BLaER1 treated with 17β-estradiol and CSF1 and Interleukin-3, amounts not matched to agents 10 nM and 100 nM (cell line): ENCODE measurements around the gene CA7.

Source experiments
- H3K27ac ChIP-seq, 11 experiments: shearing (Covaris generic); formaldehyde crosslinking; 2 replicates each; pipeline ENCODE4 v1.8.1; 2022
- H3K27me3 ChIP-seq, 11 experiments: shearing (Covaris generic); formaldehyde crosslinking; 2 replicates each; pipeline ENCODE4 v1.8.1; 2022
- H3K36me3 ChIP-seq, 11 experiments: shearing (Covaris generic); formaldehyde crosslinking; 2 replicates each; pipeline ENCODE4 v1.8.1; 2022
- H3K4me1 ChIP-seq, 10 experiments: shearing (Covaris generic); formaldehyde crosslinking; 2 replicates each; pipeline ENCODE4 v1.8.1; 2022
- H3K4me2 ChIP-seq, 11 experiments: shearing (Covaris generic); formaldehyde crosslinking; 2 replicates each; pipeline ENCODE4 v1.8.1; 2022
- H3K4me3 ChIP-seq, 10 experiments: shearing (Covaris generic); formaldehyde crosslinking; 2 replicates each; pipeline ENCODE4 v1.8.1; 2022
- H3K9ac ChIP-seq, 11 experiments: shearing (Covaris generic); formaldehyde crosslinking; 2 replicates each; pipeline ENCODE4 v1.8.1; 2022
- H3K9me3 ChIP-seq, 11 experiments: shearing (Covaris generic); formaldehyde crosslinking; replicated peaks in 1 of 11; 2 replicates each; pipeline ENCODE4 v1.8.1; 2022
- H4K20me1 ChIP-seq, 11 experiments: shearing (Covaris generic); formaldehyde crosslinking; 2 replicates each; pipeline ENCODE4 v1.8.1; 2022
- Cebpa-rat ChIP-seq, 11 experiments: shearing (Covaris generic); IDR thresholded peaks; 2 replicates each; pipeline ENCODE4 v1.8.1; 2022

CA7 gene

GRCh38 chr16:66899945-66900710 is 55.9 kb downstream of the CA7 start:
- Histone ChIP-seq H3K4me2 (peak overlapping the region; percentile 24 to 90 (median 62)), H3K4me3 (no peak overlapping the region), H3K9me3 (no peaks in the 10 kb centered on the region), H3K36me3 (no peaks in the 10 kb centered on the region), H3K9ac (peak overlapping the region in 6 of 11 experiments; percentile 19 to 52 (median 30); a peak in 6 of 22 replicates), H3K4me1 (peaks cover 32 to 73% (median 68%) of the 10 kb centered on the region in 10 experiments), H4K20me1 (peaks cover 0 to 8% (median 0%) of the 10 kb centered on the region in 11 experiments; a peak in 4 of 22 replicates), H3K27me3 (no peaks in the 10 kb centered on the region), H3K27ac (peak overlapping the region in 5 of 11 experiments; percentile 14 to 35 (median 21); a peak in 4 of 22 replicates)
- TF ChIP-seq Cebpa-rat (IDR thresholded peaks at IDR 0.05), result no peak

GRCh38 chr16:66900721-66901441 is 56.7 kb downstream of the CA7 start:
- no peak overlapping the region for H3K4me3 ChIP-seq
- no peaks in the 10 kb centered on the region for H3K27me3 ChIP-seq
- no peak overlapping the region for H3K27ac ChIP-seq
- H3K36me3 ChIP-seq, result no peaks in the 10 kb centered on the region
- peaks cover 0 to 4% (median 0%) of the 10 kb centered on the region in 11 experiments; a peak in 3 of 22 replicates for H4K20me1 ChIP-seq
- H3K9ac ChIP-seq, result no peak overlapping the region; a peak in 1 of 22 replicates
- no peaks in the 10 kb centered on the region for H3K9me3 ChIP-seq
- TF ChIP-seq Cebpa-rat (IDR thresholded peaks at IDR 0.05), result no peak
- peaks cover 32 to 73% (median 67%) of the 10 kb centered on the region in 10 experiments for H3K4me1 ChIP-seq
- H3K4me2 ChIP-seq, result peak overlapping the region in 6 of 11 experiments; percentile 32 to 90 (median 76); a peak in 8 of 22 replicates

GRCh38 chr16:66901626-66902025 is 57.4 kb downstream of the CA7 start:
- TF ChIP-seq Cebpa-rat (IDR thresholded peaks at IDR 0.05), result no peak

GRCh38 chr16:66902648-66903543 is 58.7 kb downstream of the CA7 start:
- no peak for TF ChIP-seq Cebpa-rat (IDR thresholded peaks at IDR 0.05)
- no peaks in the 10 kb centered on the region for H3K27me3 ChIP-seq
- H3K4me1 ChIP-seq, result peaks cover 32 to 74% (median 63%) of the 10 kb centered on the region in 10 experiments

More at GRCh38 chr16:66901626-66902025, 57.4 kb downstream of the CA7 start:
- no peak overlapping the region for H3K27ac ChIP-seq
- H3K36me3 ChIP-seq, result no peaks in the 10 kb centered on the region
- peaks cover 32 to 69% (median 63%) of the 10 kb centered on the region in 10 experiments for H3K4me1 ChIP-seq
- no peak overlapping the region for H3K9ac ChIP-seq
- H3K4me3 ChIP-seq, result no peak overlapping the region
- H4K20me1 ChIP-seq, result no peaks in the 10 kb centered on the region
- H3K27me3 ChIP-seq, result no peaks in the 10 kb centered on the region
- H3K4me2 ChIP-seq, result peak overlapping the region in 8 of 11 experiments; percentile 12 to 90 (median 35); a peak in 9 of 22 replicates
- no peaks in the 10 kb centered on the region for H3K9me3 ChIP-seq

More at GRCh38 chr16:66902648-66903543, 58.7 kb downstream of the CA7 start:
- no peaks in the 10 kb centered on the region for H3K36me3 ChIP-seq
- H3K9me3 ChIP-seq, result no peaks in the 10 kb centered on the region
- H3K4me2 ChIP-seq, result peak overlapping the region; percentile 45 to 90 (median 63)
- 0 out of 20 replicates have a peak overlapping the region, but pooled peaks of 1 of the 10 experiments have one; percentile 11 for H3K4me3 ChIP-seq
- H4K20me1 ChIP-seq, result no peaks in the 10 kb centered on the region; a peak in 2 of 22 replicates
- peak overlapping the region in 4 of 11 experiments; percentile 52 to 61 (median 60); a peak in 9 of 22 replicates for H3K27ac ChIP-seq
- H3K9ac ChIP-seq, result peak overlapping the region in 4 of 11 experiments; percentile 37 to 59 (median 42); a peak in 6 of 22 replicates
